Mucosa of gallbladder (tissue), 1 donor: Measurements from ENCODE around the gene UBXN10. TPM values are rescaled to one million over a fixed set of nuclear protein-coding genes. Genes with fewer than 3 reads are reported as not detected.

Experiments
- DNase-seq: peaks from one replicate; pipeline ENCODE4 v3.0.0-alpha.2; 2020; ENCODE audit warnings: low spot score
- total RNA-seq: library from RNA; stranded (reverse); gene quantifications from one replicate; pipeline ENCODE4 v1.2.1, GENCODE V29; 2021
- donor health status: DM: no; HTN: no; CAD: no.

The UBXN10 gene
- total RNA-seq, 1 donor from 2014 or later: 2.3 TPM

- DNase-seq: peak; percentile 79
Measured at GRCh38 chr1:20151906-20152598, 33.8 kb upstream of the UBXN10 start.

DNA sequence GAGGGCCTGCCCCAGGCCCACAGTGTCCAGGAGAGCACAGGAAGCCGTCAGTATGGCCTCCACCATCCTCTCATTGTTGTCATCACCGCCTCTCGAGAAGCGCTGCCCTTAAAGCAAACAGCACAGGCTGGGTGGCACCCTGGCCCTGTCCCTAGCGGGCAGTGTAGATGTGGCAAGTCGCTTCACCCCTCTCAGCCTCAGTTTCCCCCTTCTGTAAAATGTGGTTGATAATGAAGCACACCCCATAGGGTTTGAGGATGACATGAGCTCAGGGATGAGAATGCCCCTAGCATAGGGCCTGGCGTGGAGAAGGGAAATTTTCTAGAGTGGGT is 33.3 kb upstream of the UBXN10 start:
- DNase-seq: no peak

GRCh38 chr1:20153000-20153418 is 32.9 kb upstream of the UBXN10 start:
- DNase-seq: peak; percentile 41

DNA sequence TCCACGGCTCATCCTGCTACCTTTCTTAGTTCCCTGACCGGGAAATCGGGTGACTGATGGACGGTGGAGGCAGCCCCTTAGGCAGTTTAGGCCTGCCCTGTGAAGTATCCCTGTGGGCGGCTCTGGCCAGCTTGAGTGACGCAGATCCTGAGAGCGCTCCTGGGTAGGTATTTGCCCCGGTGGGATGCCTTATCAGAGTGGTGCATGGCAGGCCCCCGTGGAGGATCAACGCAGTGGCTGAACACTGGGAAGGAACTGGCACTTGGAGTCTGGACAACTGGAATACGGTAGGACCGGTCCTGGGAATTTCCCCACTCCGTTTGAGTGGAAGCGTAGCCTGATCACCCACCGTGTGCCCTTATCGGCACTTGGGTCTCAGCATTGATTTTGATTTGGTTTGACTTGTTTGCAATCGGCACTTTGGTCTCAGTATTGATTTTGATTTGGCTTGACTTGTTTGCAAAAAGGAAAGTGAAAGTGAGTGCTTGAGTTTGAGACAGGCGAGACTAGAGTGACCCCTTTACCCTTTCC is 31.5 kb upstream of the UBXN10 start:
- DNase-seq: peak; percentile 32

GRCh38 chr1:20158358-20159070 is 27.4 kb upstream of the UBXN10 start:
- no peak for DNase-seq

- DNase-seq: no peak
Measured at GRCh38 chr1:20160034-20160433, 25.9 kb upstream of the UBXN10 start.

- peak; percentile 52 for DNase-seq
Measured at GRCh38 chr1:20164694-20165202, 21.1 kb upstream of the UBXN10 start.

DNA sequence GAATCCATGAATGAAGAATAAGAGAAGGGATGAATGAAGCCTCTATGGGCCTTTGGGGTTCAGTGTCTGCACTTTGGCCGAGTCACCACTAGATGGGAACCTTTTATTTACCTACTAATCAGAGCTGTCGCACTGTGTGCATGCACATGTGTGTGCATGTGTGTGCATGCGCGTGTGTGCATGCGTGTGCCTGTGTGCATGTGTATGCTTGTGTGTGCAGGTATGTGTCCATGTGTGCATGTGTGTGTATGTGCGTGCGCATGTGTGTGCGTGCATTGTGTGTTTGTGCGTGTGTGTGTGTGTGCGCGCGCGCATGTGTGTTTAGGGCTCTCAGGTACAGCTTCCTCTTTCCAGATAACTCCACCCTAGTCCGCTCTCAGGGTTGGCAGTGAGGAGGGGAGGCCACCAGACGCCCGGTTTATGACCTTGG is 20.4 kb upstream of the UBXN10 start:
- no peak for DNase-seq

GRCh38 chr1:20166051-20166450 is 19.8 kb upstream of the UBXN10 start:
- DNase-seq: no peak

GRCh38 chr1:20167126-20167525 is 18.8 kb upstream of the UBXN10 start:
- no peak for DNase-seq

GRCh38 chr1:20168564-20169491 is 17.1 kb upstream of the UBXN10 start:
- DNase-seq: no peak

DNA sequence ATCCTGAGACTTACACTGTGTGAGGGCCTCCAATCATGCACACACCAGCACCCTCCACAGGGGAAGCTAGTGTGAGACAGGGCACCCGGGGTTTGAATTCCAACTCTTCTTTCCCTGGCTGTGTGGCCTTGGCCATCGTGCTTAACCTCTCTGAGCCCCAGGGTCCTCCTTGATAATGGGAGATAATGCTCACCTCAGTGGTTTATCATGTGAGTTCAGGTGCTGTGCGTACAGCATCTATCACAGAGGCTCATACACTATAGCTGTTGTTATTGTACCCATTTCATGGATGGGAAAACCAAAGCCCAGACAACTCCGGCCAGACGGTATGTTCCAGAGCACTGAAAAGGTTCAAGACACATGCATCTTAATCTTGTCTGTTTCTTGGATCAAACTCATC is 16.0 kb upstream of the UBXN10 start:
- no peak for DNase-seq

DNA sequence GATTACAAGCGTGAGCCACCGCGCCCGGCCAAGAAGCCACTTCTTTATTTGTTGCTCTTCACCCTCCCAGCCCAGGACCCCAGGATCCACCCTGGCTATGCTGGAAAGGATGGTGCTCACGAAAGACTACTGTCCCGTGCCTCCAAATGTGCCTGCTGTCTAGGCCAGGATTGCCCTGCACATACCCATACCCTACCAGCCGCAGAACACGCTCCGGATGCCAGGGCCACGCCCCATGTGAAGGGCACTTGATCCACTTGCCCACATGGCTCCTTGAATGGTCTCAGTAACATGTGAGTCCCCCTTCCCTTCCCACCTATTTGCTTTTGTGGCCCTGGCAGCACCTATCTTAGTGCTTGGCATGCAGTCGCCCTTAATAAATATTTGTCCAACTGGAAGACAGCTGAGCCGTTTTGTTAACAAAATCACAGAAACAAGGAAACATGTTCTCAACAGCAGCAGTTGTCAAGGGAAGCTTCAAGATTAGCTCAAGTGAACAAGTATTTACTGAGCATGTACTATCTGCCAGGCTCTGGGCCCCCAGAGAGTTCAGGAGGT is 13.8 kb upstream of the UBXN10 start:
- DNase-seq: no peak

DNA sequence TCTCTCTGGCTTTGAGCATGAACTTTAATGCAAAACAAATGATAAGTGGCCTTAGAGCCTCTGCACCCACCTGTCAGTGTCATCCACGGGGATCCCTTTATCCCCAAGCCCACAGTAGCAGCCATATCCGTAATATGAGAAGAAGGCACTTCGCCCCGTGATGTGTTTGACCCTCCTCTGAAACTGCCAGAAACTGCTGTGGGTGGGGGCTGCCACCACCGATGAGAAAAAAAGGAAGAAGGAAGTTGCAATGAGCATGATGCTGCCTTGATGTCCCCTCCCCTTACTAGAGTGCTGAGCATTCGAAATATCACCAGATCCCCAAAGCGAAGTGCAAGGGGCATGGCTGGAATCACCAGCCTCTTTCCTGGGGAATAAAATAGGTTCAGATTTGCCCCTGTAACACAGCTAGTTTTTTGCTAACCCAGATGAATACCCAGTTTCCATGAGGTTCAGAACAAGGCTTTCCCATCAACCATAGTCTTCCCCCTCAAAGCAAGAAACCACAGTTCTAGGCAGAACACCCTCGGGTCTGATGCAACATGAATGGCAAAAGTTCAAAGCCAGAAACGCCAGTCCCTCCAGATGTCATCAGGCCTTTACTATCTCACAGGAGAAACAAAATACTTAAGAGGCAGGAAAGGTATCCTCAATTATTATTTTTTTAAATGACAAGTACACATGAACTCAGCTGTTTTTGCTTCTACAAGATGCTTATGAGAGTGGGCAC is 10.8 kb upstream of the UBXN10 start:
- DNase-seq: no peak

DNA sequence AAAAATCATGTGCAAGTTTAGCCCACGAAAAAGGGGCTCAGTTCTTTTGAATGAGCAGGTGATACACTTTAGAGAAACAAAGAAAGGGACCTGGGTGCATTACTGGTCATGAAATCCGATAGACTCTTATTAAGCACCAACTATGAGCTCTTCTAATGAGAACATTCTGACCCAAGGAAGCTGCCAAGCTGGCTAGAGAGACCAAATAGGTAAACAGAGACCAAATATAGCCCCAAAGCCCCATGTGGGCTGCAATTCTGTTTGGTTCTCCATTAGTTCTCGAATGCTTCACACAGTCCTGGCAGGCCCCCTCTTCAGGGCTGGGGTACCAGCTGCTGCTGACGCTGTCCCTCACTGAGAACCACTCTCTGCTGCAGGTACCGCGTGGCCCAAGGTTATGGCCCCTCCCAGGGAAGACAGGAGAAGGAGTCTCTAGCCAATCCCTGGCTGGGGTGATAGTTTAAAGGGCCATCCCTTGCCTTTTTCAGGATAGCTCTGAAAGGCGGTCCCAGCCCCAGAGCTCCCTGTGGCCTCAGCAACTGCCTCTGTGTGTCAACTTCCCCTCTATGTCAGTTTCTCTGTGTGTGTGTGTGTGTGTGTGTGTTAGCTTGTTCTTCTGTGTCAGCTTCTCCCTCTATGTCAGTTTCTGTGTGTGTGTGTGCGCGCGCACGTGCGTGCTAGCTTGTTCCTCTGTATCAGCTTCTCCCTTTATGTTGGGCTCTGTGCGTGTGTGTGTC is 7.1 kb upstream of the UBXN10 start:
- no peak for DNase-seq

GRCh38 chr1:20179371-20180128 is 6.3 kb upstream of the UBXN10 start:
- no peak for DNase-seq

DNA sequence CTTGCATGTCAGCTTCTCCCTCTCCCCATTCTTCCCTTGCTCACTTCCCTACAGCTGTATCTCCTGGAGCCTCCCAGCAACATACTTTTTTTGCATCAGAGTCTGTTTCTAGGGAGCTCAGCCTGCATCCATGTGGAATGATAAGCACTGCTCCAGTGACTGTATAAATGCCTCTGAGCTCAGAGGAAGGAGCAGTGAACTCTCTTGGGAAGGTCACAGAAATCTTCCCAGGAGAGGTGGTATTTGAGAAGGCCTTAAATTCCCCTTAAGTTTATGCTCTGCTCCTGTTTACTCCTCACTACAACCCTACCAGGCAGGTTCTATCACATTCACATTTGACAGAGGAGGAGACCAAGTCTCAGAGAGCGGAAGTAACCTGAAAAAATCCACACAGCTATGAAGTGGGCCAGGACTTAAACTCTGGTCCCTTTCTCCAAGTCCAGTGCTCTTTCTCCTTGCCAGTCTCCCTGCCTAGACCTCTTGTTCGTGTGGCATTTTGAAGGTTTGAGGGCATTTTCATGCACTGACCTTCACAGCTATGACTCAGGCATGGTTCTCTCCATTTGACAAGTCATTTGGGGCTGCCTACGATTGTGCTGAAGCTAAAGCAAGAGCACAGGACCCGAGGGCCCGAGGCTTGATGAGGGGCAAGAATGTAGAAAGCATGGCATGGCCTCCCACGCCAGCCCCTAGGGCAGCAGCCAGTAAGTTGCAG is 5.6 kb upstream of the UBXN10 start:
- DNase-seq: no peak

DNA sequence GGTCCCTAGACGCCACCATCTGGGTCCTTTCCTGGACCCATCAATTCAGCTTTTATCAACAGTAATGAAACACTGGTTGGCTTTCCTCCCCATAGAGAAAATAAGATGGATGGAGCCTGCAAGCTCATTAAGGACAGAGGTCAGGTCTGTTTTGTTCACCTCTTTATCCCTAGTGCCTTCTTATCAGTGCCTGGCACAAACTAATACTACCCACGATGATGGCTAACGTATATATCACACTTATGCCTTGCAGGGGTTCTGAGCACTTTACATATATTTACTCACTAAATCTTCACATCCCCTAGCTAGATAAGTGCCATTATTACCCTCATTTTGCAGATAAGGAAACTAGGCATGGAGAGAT is 5.1 kb upstream of the UBXN10 start:
- no peak for DNase-seq

DNA sequence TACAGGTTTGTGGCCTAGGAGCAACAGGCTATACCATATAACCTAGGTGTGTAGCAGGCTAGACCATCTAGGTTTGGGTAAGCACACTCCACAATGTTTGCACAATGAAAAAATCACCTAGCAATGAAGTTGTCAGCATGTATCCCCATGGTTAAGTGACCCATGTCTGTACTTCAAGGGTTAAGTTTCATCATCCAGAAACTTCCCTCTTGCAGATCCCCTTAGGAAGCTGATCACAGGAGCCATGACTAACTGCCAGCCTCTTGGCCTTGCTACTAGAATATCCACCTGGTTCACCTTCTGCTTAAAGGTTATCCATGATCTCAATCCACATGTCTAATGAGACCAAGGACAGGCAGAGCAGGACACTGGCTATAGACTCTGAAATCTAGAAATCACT is 3.5 kb upstream of the UBXN10 start:
- no peak for DNase-seq
